ENCODE results near the gene MON2.

MON2 gene

GRCh38 chr12:62519043-62519442, 52.4 kb downstream of the MON2 start:
- TF ChIP-seq, protein P1, sequence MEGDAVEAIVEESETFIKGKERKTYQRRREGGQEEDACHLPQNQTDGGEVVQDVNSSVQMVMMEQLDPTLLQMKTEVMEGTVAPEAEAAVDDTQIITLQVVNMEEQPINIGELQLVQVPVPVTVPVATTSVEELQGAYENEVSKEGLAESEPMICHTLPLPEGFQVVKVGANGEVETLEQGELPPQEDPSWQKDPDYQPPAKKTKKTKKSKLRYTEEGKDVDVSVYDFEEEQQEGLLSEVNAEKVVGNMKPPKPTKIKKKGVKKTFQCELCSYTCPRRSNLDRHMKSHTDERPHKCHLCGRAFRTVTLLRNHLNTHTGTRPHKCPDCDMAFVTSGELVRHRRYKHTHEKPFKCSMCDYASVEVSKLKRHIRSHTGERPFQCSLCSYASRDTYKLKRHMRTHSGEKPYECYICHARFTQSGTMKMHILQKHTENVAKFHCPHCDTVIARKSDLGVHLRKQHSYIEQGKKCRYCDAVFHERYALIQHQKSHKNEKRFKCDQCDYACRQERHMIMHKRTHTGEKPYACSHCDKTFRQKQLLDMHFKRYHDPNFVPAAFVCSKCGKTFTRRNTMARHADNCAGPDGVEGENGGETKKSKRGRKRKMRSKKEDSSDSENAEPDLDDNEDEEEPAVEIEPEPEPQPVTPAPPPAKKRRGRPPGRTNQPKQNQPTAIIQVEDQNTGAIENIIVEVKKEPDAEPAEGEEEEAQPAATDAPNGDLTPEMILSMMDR (IDR thresholded peaks at IDR 0.05; ENCODE audit: control insufficient read depth, extremely low read depth, insufficient read depth): no peak
- DNase-seq (ENCODE audit: low read depth): no peak
- no peak overlapping the region for H3K4me3 ChIP-seq (ENCODE audit: low read depth, low read length)

DNA sequence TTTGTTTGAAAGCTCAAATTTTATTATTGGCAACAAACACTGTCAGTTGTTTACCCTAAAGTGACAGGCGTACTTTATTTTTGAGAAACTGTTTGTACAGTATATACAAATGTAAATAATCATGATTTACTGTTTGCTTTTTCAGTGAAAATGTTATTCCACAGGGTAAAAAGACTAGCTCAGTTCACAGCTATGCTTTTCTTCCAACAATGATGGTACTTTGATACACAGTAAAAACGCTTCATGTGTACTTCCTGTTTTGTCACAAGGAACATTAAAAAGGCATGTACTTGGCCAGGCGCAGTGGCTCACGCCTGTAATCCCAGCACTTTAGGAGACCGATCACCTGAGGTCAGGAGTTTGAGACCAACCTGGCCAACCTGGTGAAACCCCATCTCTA, 53.7 kb downstream of the MON2 start:
- TF ChIP-seq, protein P1 (IDR thresholded peaks at IDR 0.05; ENCODE audit: control insufficient read depth, extremely low read depth, insufficient read depth): no peak
- peak overlapping the region; percentile 39; the same call in 1 of the 2 replicates for H3K4me3 ChIP-seq (ENCODE audit: low read depth, low read length)
- peak; percentile 68 for DNase-seq (ENCODE audit: low read depth)

- TF ChIP-seq, protein P1 (IDR thresholded peaks at IDR 0.05; ENCODE audit: control insufficient read depth, extremely low read depth, insufficient read depth): no peak
- DNase-seq (ENCODE audit: low read depth): no peak
- H3K4me3 ChIP-seq (ENCODE audit: low read depth, low read length): no peak overlapping the region
Measured at GRCh38 chr12:62522984-62523383, 56.4 kb downstream of the MON2 start.

- DNase-seq (ENCODE audit: low read depth): no peak
- no peak overlapping the region for H3K4me3 ChIP-seq (ENCODE audit: low read depth, low read length)
- TF ChIP-seq, protein P1 (IDR thresholded peaks at IDR 0.05; ENCODE audit: control insufficient read depth, extremely low read depth, insufficient read depth): no peak
Measured at GRCh38 chr12:62523619-62524018, 57.0 kb downstream of the MON2 start.

GRCh38 chr12:62525271-62525670, 58.6 kb downstream of the MON2 start:
- H3K4me3 ChIP-seq (ENCODE audit: low read depth, low read length): no peak overlapping the region
- DNase-seq (ENCODE audit: low read depth): no peak
- TF ChIP-seq, protein P1 (IDR thresholded peaks at IDR 0.05; ENCODE audit: control insufficient read depth, extremely low read depth, insufficient read depth): no peak

DNA sequence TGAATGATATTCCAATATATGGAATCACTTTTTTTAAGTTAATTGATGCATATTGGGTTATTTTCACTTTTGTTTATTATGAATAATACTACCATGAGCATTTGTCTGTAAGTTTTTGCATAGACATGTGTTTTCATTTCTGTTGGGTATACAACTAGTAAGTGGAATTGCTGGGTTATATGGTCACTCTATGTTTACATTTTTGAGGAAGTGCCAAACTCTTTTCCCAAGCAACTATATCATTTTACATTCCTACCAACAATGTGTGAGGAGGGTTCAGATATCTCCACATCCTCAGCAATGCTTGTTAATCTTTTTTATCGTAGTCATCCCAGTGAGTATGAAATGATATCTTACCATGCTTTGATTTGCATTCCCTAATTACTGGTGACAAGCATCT, 64.0 kb downstream of the MON2 start:
- no peak overlapping the region for H3K4me3 ChIP-seq (ENCODE audit: low read depth, low read length)
- TF ChIP-seq, protein P1 (IDR thresholded peaks at IDR 0.05; ENCODE audit: control insufficient read depth, extremely low read depth, insufficient read depth): no peak
- DNase-seq (ENCODE audit: low read depth): no peak

GRCh38 chr12:62532333-62532732, 65.7 kb downstream of the MON2 start:
- no peak for DNase-seq (ENCODE audit: low read depth)
- TF ChIP-seq, protein P1 (IDR thresholded peaks at IDR 0.05; ENCODE audit: control insufficient read depth, extremely low read depth, insufficient read depth): no peak
- no peak overlapping the region for H3K4me3 ChIP-seq (ENCODE audit: low read depth, low read length)
